Hematopoietic multipotent progenitor cell treated with erythropoietin and hydrocortisone succinate and interleukin-3 and kit ligand, for 6 days (in vitro differentiated cells): ENCODE results near the gene VSTM2L.

ENCODE experiments used
- DNase-seq: peaks from one replicate; pipeline ENCODE4 v3.0.0-alpha.2; 2015

Gene VSTM2L

DNA sequence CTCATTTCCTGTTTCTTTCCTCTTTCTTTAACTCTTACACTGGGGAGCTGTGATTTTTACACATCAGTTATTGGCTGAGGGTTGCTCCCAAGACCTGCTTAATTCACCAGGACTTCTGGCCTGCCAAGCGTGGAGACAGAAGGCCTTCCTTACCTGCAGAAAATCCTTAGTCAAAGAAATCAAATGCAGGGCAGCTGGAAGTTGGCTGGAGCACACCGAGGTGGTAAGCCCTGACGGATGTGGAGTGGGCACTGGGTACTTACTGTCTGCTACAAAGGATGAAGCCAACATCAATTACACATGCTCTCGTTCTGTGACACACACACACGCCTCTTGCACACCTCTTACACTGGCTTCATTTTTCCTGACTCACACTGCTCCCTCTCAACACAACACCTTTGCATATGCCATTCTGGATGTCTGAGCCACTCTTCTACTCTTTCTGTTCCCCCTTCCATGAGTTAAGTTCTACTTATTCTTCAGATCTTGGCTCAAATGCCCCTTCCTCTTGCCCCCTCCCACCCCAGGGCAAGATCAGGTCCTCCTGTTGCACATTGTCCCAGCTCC lies 68.7 kb downstream of the VSTM2L start:
- no peak for DNase-seq

DNA sequence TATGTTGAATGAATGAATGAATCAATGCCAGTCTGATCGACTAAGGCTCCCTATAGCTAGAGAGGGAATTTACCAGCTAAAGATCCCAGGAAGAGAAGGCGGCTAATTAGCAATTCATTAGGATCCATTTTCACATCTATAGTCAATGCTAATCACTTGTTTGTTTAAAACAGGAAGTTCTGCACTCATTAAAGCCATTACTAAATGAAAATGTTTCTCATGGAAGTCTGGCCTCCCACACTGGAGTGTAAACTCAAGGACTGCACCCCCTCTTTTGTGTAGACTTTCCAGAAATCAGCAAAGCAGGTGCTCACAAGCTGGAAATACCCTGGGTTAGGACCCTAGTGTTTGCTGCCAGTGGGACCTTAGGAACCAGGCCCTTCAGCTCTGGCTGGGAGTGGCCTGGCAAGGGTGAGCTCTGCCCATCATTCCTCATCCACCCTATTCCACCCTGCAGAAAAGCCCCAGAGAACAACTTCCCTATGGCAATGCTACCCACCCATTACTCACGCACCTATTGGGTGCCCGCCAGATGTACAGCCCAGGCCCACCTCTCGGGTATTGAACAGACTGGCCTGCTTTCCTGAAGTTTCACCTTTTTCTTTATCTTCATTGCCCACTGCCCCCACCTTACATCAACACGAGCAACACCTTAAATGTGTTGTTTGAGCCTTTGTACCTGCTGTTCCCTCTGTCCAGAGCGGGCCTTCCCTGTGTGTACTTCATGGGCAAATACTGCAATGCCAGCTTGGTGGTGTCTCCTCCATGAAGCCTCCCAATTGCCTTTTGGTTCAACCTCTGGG lies 69.5 kb downstream of the VSTM2L start:
- DNase-seq = no peak

DNA sequence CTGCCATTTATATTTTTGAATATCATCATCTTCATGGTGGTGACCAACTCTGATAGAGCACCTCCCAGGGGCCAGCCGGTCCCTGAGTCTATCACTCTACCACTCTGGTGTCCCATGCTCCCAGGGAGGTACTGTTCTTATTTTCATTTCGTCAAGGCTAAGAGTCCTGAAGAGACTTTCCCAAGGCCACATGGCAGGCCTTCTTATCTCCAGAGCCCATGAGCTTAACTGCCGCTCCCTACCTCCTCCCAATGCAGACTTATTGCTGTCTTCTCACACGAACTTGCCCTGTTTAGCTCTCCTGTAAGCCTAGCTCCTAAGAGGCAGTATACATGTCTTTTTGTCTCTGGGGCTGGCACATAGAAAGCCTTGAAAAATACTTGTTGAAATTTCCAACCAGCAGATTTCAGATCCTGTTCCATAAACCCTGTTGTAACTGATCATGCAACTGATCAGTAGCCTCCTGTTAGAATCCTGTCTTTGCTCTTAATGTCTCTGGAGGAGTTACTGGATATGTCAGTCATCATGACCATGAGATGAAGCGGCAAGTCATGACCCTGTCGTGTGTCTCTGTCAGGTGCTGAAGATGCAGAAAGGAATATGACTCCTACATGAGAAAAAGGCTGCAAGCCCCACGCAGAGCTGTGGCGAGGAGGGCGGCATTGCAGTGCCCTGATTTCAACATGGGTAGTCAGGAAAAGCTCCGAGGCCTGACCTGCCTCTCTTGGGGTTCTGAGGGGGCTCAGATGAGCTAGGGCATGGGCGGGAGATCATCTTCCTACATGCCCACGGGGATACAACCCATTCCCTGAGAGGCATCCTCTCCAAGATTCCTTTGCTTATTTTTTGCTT lies 70.4 kb downstream of the VSTM2L start:
- peak; percentile 92 for DNase-seq

GRCh38 chr20:37976887-37977286 lies 74.0 kb downstream of the VSTM2L start:
- DNase-seq = no peak

- no peak for DNase-seq
Observed at GRCh38 chr20:37977338-37977737, 74.4 kb downstream of the VSTM2L start.

GRCh38 chr20:37977786-37978185 lies 74.9 kb downstream of the VSTM2L start:
- DNase-seq = no peak

DNA sequence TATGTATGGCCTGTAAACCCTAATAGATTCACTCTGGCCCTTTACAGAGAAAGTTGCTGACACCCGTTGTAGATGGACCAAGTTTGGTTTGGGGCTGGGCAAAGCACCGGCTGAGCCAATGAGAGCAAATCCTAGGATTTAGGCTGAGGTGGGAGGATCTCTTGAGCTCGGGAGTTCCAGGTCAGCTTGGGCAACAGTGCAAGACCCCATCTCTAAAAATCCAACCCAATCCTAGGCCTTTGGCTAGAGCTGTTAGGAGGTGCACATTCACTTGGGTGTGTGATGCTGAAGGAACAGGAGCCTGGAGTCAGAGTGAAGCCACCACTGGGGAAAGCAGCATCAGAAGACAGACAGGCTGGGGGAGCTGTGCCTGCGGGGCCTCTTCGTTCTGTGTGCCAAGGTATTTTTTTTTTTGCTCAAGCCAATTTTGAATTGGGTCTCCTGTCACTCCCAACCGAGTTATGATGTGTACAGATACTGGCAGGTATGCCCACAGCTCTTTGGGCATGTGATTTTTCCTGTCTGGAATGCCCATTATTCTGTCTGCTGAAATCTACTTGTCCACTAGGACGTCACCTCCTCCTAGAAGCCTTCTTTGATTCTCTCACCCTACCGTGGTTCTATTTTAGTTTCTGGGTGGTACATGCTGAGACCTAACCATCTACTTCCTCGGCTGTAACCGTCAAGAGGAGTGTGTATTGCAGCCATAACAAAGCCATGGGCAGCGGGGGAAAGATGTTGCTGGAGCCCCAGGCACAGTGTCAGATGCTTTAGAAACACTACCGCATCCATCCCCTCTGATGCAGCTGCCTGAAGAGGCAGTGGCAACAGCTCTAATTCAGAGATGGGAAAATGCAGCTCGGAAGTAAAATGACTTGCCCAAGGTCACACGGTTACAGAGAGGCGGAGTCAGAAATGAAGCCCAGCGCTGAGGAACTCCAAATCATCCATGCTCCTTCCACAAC lies 76.4 kb downstream of the VSTM2L start:
- no peak for DNase-seq

- DNase-seq = no peak
Observed at GRCh38 chr20:37980383-37980782, 77.5 kb downstream of the VSTM2L start.

GRCh38 chr20:37980876-37981275 lies 77.9 kb downstream of the VSTM2L start:
- DNase-seq = no peak

DNA sequence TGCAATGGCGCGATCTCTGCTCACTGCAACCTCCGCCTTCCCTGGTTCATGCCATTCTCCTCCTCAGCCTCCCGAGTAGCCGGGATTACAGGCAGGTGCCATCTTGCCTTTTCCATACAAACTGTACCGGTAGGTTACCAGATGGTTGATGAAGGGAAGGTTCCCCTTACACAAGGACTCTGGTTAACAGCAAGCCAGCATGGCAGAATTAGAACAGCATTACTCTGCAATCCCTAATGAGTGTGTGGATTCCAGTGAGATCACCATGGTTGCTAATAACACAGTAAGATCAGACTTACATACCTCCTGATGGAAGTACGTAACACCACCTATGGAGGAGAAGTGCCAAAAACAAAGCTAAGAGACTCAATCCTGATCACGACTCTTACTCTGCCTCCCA lies 78.6 kb downstream of the VSTM2L start:
- no peak for DNase-seq

GRCh38 chr20:37983286-37983685 lies 80.4 kb downstream of the VSTM2L start:
- no peak for DNase-seq

DNA sequence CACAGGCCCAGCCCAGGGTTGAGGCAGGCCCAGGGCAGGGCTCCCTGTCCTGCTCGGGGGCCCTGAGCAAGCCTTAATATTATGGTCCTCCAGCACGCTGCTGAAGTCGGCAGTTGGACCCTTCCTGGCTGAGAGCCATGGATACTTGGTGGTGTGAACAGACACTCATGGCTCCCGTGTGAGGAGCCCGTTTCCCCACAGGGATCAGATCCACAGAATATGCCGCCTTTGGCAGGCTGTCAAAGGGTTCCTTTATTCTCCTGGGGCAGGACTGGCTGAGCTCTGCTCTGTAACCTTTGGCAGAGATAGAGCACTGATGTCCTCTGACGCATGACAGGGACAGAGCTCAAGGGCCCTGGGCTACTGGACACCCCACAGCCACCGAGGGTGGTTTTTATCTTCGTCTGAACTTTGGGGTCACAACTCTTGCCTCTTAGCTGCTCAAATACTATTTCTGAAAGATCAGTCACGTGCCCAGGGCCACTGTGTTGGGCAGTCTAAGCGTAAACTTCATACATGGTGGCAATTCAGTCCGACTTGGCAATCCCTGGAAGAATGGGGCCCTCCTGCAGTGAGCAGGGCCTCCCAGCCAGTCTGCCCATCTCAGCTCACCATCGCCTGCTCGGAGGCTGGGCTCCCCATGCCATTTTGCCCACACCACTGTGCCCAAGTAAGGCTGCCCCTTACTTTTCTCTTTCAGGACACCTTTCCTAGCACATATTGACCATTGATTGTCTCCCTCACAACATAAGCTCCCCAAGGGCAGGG lies 81.3 kb downstream of the VSTM2L start:
- no peak for DNase-seq

- DNase-seq = no peak
Observed at GRCh38 chr20:37986044-37986858, 83.3 kb downstream of the VSTM2L start.

DNA sequence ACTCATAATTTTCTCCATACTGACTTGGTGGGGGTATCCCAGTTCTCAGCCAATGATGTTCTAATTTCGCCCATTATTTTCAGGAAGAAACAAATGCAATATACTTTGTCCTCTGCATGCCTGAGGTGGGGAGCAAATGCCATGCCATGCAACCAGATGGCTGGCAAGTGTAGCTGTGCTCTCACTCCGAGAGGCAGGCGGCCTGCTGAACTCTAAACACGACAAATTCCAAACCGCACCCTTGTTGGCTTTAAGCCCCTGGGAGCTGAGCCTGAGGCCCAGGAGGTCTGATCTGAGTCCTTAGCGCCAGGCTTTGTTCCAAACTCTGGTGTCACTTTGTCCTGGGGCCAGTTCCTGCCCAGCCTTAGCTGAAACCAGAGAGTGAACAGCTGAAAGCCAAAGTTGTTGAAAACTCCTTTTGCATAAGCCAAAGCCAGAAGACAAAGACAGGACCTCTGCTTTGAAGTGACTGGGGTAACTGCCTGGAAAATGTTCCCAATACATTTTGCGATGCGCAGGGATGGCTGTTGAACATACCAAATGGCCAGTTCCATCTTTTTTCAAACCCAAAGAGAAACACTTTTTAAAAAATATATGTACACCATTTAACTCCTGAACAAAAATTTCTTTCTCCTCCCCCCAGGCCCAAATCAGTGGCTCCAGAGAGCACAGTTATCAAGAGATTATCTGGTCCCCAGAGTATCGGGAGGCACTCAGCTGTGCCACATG lies 84.1 kb downstream of the VSTM2L start:
- no peak for DNase-seq

DNA sequence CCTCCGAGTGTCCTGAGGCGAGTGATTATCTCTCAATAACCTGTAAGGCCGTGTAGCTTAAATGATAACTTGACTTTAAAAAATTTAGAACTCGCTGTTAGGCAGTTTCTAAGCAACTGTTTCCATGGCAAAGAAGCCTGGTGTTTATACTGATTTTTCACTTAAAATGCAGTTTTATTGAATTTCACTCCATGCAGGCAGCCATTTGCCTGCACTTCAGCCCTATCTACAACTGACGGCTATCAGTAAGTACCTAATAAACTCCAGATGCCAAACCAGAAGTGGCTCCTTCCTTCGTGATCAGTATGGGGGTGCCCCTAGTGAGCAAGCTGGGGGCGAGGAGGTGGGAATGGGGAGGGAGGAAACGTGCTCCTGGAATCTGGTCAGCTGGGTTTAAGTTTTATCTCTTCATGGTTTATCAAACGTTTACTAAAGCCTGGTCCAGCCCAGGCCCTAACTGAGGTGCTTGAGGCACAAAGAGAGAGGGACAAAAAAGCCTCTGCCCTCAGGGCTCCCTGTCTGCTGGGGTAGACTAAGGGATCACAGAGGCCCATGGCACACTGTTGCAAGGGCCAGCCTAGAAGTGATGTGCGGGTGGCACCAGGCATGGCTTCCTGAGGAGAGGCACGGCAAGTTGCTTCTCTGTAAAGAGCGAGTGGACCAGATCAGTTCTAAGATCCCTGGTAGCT lies 84.8 kb downstream of the VSTM2L start:
- peak; percentile 69 for DNase-seq

DNA sequence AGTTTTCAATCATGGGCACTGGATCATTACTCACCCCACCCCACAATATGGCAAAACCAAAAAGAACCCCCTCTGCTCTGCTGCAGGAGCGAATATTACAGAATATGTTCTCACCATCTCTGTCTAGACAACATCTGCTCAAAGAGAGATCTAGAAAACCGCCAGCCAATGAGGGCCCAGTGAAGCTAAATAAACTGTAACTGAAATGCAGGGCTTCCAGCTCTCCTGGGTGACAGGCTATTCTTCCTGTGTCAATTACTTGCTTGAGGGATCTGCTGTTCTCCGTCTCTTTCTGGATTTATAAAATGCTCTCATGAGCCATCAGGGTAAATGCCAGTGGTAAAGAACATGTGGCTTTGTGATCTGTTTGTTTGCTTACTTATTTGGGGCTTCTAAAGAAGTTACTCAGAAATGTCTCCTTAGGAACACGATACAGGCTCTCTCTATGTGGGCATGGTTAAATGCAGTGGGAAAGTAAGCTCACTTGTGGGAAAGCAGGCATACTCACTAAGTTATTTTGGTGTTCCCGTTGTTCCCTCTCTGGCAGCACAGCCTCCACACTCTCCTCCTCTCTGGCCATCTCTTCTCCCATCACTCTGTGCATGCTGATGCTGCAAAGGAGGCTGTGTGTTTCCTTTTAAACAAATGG lies 85.5 kb downstream of the VSTM2L start:
- DNase-seq = no peak

GRCh38 chr20:37989601-37990295 lies 86.8 kb downstream of the VSTM2L start:
- DNase-seq = peak; percentile 14

DNA sequence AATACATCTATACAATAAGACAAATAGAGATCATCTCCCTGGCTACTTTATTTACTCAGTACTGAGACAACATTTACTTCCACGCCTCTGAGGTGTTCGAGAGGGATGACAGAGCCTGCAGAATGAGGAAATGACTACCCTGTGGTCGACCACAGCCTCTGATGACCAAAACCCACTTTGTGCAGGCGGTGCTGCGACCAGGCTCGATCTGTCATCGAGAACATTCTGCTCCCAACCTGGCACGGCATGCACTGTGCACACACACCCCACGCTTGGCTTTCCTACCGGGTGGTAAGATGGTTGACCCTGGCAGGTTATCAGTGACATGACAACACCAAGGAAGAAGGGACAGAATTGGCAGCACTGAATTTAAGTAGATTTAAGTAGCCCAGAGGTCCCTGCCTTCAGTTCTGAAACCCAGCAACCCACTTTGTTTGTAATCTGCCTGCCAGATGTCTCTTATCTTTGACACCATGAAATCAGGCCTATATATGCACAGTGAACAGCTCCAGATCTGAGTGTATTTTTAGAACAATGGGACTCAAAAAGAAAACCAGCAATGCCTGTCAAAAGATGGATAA lies 87.7 kb downstream of the VSTM2L start:
- peak; percentile 76 for DNase-seq
